ENCODE measurements around the gene PARVB. TPM values are rescaled to one million over a fixed set of nuclear protein-coding genes. Genes with fewer than 3 reads are reported as not detected.

The PARVB gene
- total RNA-seq, 1 donor from 2014 or later = 79.9 TPM

- H3K4me3 ChIP-seq (ENCODE audit: low read depth, low read length) = no peak overlapping the region
- TF ChIP-seq, protein P1, sequence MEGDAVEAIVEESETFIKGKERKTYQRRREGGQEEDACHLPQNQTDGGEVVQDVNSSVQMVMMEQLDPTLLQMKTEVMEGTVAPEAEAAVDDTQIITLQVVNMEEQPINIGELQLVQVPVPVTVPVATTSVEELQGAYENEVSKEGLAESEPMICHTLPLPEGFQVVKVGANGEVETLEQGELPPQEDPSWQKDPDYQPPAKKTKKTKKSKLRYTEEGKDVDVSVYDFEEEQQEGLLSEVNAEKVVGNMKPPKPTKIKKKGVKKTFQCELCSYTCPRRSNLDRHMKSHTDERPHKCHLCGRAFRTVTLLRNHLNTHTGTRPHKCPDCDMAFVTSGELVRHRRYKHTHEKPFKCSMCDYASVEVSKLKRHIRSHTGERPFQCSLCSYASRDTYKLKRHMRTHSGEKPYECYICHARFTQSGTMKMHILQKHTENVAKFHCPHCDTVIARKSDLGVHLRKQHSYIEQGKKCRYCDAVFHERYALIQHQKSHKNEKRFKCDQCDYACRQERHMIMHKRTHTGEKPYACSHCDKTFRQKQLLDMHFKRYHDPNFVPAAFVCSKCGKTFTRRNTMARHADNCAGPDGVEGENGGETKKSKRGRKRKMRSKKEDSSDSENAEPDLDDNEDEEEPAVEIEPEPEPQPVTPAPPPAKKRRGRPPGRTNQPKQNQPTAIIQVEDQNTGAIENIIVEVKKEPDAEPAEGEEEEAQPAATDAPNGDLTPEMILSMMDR (conservative IDR thresholded peaks at IDR 0.05; ENCODE audit: low read depth, low read length) = no peak
- no peak for DNase-seq (ENCODE audit: low read depth)
Measured at GRCh38 chr22:44067901-44068300, 43.8 kb downstream of the PARVB start.

DNA sequence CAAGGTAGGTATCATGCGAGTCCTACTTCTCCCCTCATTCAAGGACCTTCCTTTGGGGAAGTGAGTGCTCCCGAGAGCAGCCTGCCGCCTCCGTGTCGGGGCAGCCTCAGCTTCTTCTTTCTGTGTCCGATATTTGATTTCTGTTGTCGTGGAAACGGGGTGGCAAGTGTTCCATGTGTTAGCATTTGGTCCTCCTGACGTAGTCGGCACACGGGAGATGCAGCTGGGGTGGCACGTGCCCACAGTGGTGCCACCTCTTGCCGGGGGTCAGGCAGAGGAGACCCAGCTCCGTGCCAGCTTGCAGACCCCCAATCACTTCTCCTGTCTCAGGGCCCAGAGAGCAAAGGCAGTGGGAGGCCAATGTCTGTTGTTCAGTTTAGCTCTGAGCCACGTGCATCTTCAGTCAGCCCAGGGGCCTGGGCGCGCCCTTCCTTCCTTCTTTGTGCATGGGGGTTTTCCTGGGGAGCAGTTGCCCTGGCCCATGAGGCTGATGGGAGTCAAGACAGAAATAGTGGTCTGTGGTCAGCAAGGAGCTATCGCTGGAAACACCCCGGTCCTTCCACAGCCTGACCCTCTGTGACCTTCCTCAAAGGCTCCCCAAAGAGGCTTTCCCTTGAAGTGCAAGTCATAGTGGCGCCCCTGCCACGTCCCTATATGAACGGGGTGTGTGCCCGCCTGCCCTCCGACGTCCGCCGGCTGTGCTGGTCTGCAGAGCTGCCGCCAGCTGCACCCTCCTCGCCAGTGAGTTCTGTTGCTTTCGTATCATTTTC lies 44.5 kb downstream of the PARVB start:
- TF ChIP-seq, protein P1 (conservative IDR thresholded peaks at IDR 0.05; ENCODE audit: low read depth, low read length) = no peak
- no peak overlapping the region for H3K4me3 ChIP-seq (ENCODE audit: low read depth, low read length)
- DNase-seq (ENCODE audit: low read depth) = no peak

- no peak for DNase-seq (ENCODE audit: low read depth)
- TF ChIP-seq, protein P1 (conservative IDR thresholded peaks at IDR 0.05; ENCODE audit: low read depth, low read length) = no peak
- H3K4me3 ChIP-seq (ENCODE audit: low read depth, low read length) = no peak overlapping the region
Measured at GRCh38 chr22:44070029-44070428, 45.9 kb downstream of the PARVB start.

DNA sequence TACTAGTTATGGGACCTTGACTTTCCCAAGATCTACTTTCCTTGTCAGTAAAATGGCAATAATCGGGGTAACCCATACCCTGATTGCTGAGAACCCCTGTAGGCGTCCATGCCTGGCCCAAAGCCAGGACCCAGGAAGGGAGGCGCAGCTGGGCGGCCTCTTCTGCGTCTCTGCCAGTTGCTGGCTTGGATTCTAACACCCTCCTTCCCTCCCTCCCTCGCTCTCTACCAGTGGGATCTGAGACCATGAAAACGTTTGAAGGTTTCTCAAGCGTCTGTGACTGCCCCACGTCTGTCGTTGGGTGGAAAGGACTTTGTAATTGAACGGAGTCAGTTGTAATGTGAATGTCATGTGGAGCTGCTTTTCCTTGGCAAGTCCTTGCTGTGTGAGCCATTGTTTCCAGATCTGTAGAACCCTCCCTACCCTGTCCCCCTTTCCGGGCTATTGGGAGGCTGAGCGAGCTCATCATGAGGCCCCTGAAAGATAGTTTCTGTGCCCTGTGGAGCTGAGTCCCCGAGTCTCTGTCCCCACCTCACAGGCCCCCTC lies 47.8 kb downstream of the PARVB start:
- H3K4me3 ChIP-seq (ENCODE audit: low read depth, low read length) = no peak overlapping the region
- no peak for DNase-seq (ENCODE audit: low read depth)
- TF ChIP-seq, protein P1 (conservative IDR thresholded peaks at IDR 0.05; ENCODE audit: low read depth, low read length) = no peak

GRCh38 chr22:44074337-44074984 lies 50.4 kb downstream of the PARVB start:
- TF ChIP-seq, protein P1 (conservative IDR thresholded peaks at IDR 0.05; ENCODE audit: low read depth, low read length) = no peak
- DNase-seq (ENCODE audit: low read depth) = no peak
- no peak overlapping the region for H3K4me3 ChIP-seq (ENCODE audit: low read depth, low read length)

GRCh38 chr22:44075022-44075421 lies 50.9 kb downstream of the PARVB start:
- DNase-seq (ENCODE audit: low read depth) = no peak
- no peak overlapping the region for H3K4me3 ChIP-seq (ENCODE audit: low read depth, low read length)
- TF ChIP-seq, protein P1 (conservative IDR thresholded peaks at IDR 0.05; ENCODE audit: low read depth, low read length) = no peak

Measured in epithelial cell of proximal tubule (primary cell).